LNCAP (cell line): ENCODE measurements around the gene RXFP3.

ENCODE experiments used
- TF ChIP-seq, protein P1 (sequence below): fragments of 450-650 bp; IDR thresholded peaks from 2 replicates; pipeline ENCODE4 v1.5.1; 2017; ENCODE audit warnings: mild to moderate bottlenecking

RXFP3 gene

DNA sequence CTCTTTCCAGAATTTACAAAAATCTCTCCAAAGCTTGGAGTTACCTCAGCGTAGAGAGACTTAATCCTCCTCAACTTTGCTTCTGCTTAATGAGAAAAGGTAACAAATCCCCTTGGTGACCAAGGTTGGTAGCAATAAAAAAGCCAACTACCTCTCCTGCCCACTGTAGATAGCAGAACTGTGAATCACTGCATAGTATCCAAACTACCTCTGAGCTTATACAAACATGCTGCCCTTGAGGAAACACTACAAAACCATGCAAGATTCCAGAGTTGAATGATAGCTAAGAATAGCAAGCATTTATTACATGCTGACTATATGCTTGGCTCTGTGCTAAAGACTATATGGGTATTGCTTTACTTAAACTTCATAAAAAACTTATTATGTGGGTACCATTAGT is 41.6 kb upstream of the RXFP3 start:
- TF ChIP-seq, protein P1, sequence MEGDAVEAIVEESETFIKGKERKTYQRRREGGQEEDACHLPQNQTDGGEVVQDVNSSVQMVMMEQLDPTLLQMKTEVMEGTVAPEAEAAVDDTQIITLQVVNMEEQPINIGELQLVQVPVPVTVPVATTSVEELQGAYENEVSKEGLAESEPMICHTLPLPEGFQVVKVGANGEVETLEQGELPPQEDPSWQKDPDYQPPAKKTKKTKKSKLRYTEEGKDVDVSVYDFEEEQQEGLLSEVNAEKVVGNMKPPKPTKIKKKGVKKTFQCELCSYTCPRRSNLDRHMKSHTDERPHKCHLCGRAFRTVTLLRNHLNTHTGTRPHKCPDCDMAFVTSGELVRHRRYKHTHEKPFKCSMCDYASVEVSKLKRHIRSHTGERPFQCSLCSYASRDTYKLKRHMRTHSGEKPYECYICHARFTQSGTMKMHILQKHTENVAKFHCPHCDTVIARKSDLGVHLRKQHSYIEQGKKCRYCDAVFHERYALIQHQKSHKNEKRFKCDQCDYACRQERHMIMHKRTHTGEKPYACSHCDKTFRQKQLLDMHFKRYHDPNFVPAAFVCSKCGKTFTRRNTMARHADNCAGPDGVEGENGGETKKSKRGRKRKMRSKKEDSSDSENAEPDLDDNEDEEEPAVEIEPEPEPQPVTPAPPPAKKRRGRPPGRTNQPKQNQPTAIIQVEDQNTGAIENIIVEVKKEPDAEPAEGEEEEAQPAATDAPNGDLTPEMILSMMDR = no peak

DNA sequence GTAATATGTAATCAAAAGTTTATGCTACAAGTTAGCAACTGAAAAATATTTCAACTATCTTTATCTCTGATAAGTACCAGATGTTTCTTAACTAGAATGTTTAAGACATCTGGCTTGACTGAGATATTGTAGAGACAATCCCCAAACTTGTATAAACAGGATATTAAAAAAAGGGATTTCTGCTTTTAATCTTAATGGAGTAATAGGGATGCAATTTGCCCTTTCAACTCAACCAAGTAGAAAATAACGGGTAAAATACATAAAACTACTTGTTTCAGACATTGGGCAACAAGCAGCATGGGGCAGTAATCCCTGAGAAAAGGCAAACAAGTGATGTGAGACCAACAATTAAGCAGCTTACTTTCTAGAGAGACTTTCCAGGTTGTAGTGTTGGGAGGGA is 35.0 kb upstream of the RXFP3 start:
- TF ChIP-seq, protein P1 = no peak

GRCh38 chr5:33903118-33903517 is 33.1 kb upstream of the RXFP3 start:
- TF ChIP-seq, protein P1 = no peak

GRCh38 chr5:33905381-33905780 is 30.8 kb upstream of the RXFP3 start:
- TF ChIP-seq, protein P1 = no peak

- TF ChIP-seq, protein P1 = no peak
Measured at GRCh38 chr5:33921002-33921401, 15.2 kb upstream of the RXFP3 start.

- TF ChIP-seq, protein P1 = no peak
Measured at GRCh38 chr5:33925278-33925677, 10.9 kb upstream of the RXFP3 start.

- TF ChIP-seq, protein P1 = no peak
Measured at GRCh38 chr5:33927685-33928084, 8.5 kb upstream of the RXFP3 start.

GRCh38 chr5:33928283-33928682 is 7.9 kb upstream of the RXFP3 start:
- TF ChIP-seq, protein P1 = no peak
